EH (cell line): Measurements from ENCODE around the gene TBXA2R.

Experiments
- DNase-seq: peaks from one replicate; pipeline ENCODE4 v3.0.0-alpha.2; 2015; ENCODE audit warnings: low read depth

Gene TBXA2R

DNA sequence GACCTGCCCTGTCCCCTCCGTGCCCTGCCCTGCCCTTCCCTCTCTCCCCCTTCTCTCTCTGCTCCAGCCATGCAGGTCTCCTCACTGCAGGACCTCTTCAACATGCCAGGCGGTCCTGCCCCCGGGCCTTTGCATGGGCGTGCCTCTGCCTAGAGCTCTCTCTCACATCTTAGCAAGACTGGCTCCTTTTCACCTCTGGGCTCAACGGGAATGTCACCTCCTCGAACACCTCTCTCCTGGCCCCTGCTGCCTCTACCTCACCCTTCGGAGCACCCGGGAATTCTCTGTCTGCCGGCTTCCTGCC, 54.9 kb downstream of the TBXA2R start:
- DNase-seq = no peak

DNA sequence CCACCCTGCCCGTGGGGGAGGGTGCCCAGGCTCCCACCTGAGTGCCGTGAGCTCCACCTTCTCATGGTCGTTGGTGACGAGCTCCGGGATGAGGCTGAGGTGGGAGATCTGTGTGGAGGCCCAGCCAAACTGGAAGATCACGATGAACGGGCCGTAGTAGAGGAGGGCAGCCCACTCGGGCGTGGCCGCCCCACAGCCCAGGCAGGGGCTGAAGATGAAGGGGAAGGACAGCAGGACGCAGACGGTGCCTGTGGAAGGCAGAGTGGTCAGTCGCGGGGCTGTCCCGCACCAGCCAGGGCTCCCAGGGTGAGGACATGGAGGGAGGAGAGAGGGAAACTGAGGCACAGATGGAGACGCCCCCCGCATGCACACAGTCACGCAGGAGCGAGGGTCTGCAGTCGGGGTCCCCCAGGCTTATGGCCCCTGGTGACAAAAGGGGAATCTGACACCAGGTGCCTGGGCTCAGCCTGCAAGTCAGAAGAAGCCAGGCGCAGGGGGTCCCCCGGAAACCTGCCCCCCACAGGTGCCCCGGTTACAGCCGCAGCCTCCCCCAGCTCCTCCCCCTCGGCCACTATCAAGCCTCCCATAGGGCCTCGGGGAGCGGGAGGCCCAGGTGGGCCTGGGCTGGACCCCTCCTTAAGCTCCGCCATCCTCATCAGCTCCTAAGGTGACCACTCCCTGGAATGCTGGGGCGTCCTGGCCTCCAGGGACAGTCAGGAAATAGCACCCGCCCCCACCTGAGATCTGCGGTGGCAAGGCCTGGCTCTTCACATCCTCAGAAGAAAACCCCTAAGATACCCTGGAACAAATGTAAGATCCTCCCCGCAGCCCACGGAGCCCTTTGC, 55.5 kb downstream of the TBXA2R start:
- no peak for DNase-seq

DNA sequence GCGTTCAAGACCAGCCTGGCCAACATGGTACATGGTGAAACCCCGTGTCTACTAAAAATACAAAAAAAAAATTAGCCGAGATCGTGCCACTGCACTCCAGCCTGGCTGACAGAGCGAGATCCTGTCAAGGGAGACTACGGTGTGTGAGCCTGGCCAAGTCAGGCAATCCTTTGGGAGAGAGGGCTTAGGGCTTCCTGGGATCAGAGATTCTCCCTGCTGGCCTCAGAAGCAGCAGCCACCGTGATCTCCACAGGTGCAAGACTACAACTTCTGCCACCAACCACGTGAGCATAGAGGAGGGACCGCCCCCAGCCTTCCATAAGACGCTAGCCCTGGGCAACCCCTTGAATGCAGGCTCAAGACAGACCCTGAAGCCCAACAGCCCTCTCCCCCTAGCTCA, 56.9 kb downstream of the TBXA2R start:
- DNase-seq = no peak

DNA sequence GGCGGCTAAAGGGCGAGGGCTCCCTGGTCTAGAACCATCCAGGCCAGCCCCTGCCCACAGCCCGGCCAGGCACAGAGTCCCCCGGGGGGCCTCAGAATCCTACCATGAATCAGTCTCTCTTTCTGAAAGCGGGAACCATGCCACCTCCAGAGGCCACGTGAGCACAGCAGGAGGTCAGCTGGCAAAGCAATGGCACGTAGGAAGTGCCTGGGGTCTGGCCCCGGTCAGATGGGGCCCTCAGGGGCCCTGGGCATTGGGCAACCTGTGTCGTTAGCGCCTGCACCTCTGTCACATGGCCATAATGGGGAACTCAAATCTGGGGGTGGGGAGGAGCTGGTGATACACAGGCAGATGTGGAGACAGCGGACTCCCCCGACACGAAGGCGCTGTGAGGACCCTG, 58.1 kb downstream of the TBXA2R start:
- no peak for DNase-seq

- DNase-seq = no peak
Observed at GRCh38 chr19:3547767-3548282, 58.9 kb downstream of the TBXA2R start.

GRCh38 chr19:3547301-3547731, 59.4 kb downstream of the TBXA2R start:
- DNase-seq = peak; percentile 39

GRCh38 chr19:3546119-3546518, 60.6 kb downstream of the TBXA2R start:
- DNase-seq = no peak

- DNase-seq = no peak
Observed at GRCh38 chr19:3545669-3546034, 61.0 kb downstream of the TBXA2R start.

DNA sequence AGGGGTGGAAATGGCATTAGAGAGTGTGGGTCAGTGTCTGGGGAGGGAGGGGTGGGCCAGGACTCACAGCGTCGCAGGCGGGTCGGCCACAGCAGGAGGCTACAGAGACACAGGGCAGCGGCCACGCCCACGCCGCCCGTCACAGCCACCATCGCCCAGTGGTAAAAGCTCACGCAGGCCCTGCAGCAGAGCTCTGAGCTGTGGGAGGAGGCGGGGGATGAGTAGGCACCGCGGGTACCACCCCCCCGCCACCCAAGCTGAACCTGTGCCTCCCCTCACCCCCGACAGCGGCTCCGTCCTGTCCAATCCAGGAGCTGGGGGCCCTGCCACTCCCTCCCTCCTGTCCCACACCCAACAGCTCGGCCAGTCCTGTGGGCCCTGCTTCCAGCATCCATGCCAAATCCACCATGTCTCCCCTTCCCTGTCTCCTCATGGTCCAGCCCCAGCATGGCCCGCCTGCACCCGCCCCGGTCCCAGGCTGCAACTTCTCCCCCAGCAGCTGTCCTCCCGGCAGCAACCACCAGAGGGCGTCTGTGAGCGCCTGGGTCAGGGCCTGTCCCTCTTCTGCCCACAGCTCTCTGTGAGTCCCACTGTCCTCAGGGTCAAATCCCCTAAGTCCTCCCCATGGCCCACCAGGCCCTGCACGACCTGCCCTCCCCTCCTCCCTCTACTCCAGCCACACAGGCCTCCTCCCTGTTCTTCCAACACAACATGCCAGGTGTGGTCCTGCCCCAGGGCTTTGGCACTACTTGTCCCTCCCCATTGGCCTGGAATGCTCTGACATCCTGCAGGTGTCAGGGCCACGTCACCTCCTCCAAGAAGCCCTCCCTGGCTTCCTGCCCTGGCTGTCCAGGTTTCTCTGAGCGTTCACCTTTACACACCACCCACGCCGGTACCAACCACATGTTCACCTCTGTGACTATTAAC, 61.7 kb downstream of the TBXA2R start:
- peak; percentile 59 for DNase-seq
